GM12878 (cell line): Measurements from ENCODE around the gene NAV2. TPM values are rescaled to one million over a fixed set of nuclear protein-coding genes. Genes with fewer than 3 reads are reported as not detected.
A peak's percentile ranks its signal among the peaks of the same experiment; 100 is the strongest.

Source experiments
- ATF7 ChIP-seq: fragments of 450-650 bp; IDR thresholded peaks from 2 replicates; pipeline ENCODE4 v1.6.1; 2016; ENCODE audit warnings: low read depth, mild to moderate bottlenecking
- CHD1 ChIP-seq: IDR thresholded peaks from 2 replicates; pipeline ENCODE4 v1.6.1; 2012; ENCODE audit warnings: low read depth, low read length, improper control_type of control experiment
- CHD2 ChIP-seq: IDR thresholded peaks from 2 replicates; pipeline ENCODE4 v1.6.1; 2011; ENCODE audit warnings: low read depth, low read length, improper control_type of control experiment, borderline replicate concordance
- EZH2 ChIP-seq: IDR thresholded peaks from 2 replicates; pipeline ENCODE4 v1.6.1; 2012; ENCODE audit warnings: low read depth, mild to moderate bottlenecking, control low read depth, inconsistent platforms, low read length, borderline replicate concordance; ENCODE audit not compliant: control insufficient read depth
- GATAD2B ChIP-seq: fragments of 450-650 bp; conservative IDR thresholded peaks from 2 replicates; pipeline ENCODE4 v1.6.1; 2017; ENCODE audit warnings: low read depth, mild to moderate bottlenecking, moderate library complexity
- JUND ChIP-seq: IDR thresholded peaks from 2 replicates; pipeline ENCODE4 v1.6.1; 2012; ENCODE audit warnings: low read depth, mild to moderate bottlenecking, low read length, improper control_type of control experiment, moderate library complexity
- LARP7 ChIP-seq: fragments of 450-650 bp; IDR thresholded peaks from 2 replicates; pipeline ENCODE4 v1.6.1; 2017; ENCODE audit warnings: mild to moderate bottlenecking
- MXI1 ChIP-seq: fragments of 150-350 bp; IDR thresholded peaks from 2 replicates; pipeline ENCODE4 v1.6.1; 2011; ENCODE audit warnings: low read depth, mild to moderate bottlenecking, inconsistent platforms, low read length, improper control_type of control experiment
- MYC ChIP-seq: IDR thresholded peaks from 2 replicates; pipeline ENCODE4 v1.6.1; 2011; ENCODE audit warnings: mild to moderate bottlenecking, low read length, moderate library complexity, inconsistent platforms; ENCODE audit not compliant: insufficient read depth, insufficient replicate concordance, insufficient read length, severe bottlenecking
- NFYB ChIP-seq: IDR thresholded peaks from 2 replicates; pipeline ENCODE4 v1.6.1; 2011; ENCODE audit warnings: low read depth, mild to moderate bottlenecking, low read length, improper control_type of control experiment, moderate library complexity; ENCODE audit not compliant: insufficient read depth
- NR2C1 ChIP-seq: fragments of 450-650 bp; IDR thresholded peaks from 2 replicates; pipeline ENCODE4 v1.6.1; 2017; ENCODE audit warnings: antibody characterized with exemption, mild to moderate bottlenecking, moderate library complexity
- PAX5 ChIP-seq: IDR thresholded peaks from 2 replicates; pipeline ENCODE4 v1.6.1; 2011; ENCODE audit warnings: low read depth, low read length, borderline replicate concordance
- PAX8 ChIP-seq: fragments of 450-650 bp; IDR thresholded peaks from 2 replicates; pipeline ENCODE4 v1.6.1; 2017; ENCODE audit warnings: mild to moderate bottlenecking, moderate library complexity
- POU2F2 ChIP-seq: IDR thresholded peaks from 3 replicates; pipeline ENCODE4 v1.6.1; 2011; ENCODE audit warnings: low read depth, mild to moderate bottlenecking, low read length, borderline replicate concordance
- RBBP5 ChIP-seq: fragments of 200-600 bp; sonication (generic); conservative IDR thresholded peaks from 2 replicates; pipeline ENCODE4 v1.6.1; 2016
- SP1 ChIP-seq: IDR thresholded peaks from one replicate; pipeline ENCODE4 v1.6.1; 2011; ENCODE audit warnings: low read depth, low read length
- SRF ChIP-seq, 2 experiments: IDR thresholded peaks; 2 replicates each; pipeline ENCODE4 v1.6.1; 2011; ENCODE audit warnings: low read depth in 2 of 2, low read length in 2 of 2, mild to moderate bottlenecking in 1 of 2, moderate library complexity in 1 of 2
- TAF1 ChIP-seq: IDR thresholded peaks from 2 replicates; pipeline ENCODE4 v1.6.1; 2011; ENCODE audit warnings: mild to moderate bottlenecking, low read depth, low read length, borderline replicate concordance
- ZBTB40 ChIP-seq: fragments of 450-650 bp; IDR thresholded peaks from 2 replicates; pipeline ENCODE4 v1.6.1; 2016; ENCODE audit warnings: mild to moderate bottlenecking, moderate library complexity, borderline replicate concordance
- ZNF384 ChIP-seq: IDR thresholded peaks from 2 replicates; pipeline ENCODE4 v1.6.1; 2012; ENCODE audit warnings: low read depth, mild to moderate bottlenecking, low read length, improper control_type of control experiment, borderline replicate concordance
- ZNF592 ChIP-seq: fragments of 450-650 bp; IDR thresholded peaks from 2 replicates; pipeline ENCODE4 v1.6.1; 2017; ENCODE audit warnings: mild to moderate bottlenecking, moderate library complexity
- polyA plus RNA-seq, 11 experiments: library from polyadenylated mRNA; depleted of rRNA in 4 of 11; unstranded in 6 of 11; stranded (reverse) in 5 of 11; fragments of >200 nt; fragmentation: Nextera tagmentation in 4 of 11; fragmentation: Illumina TruSeq in 1 of 11; extraction: Ambion mirVana in 4 of 11; extraction: Trizol in 1 of 11; gene quantifications; 1 replicate in 1 of 11; 2 replicates in 10 of 11; pipeline versions ENCODE4 v1.2.1 to v1.2.3, GENCODE V29; 2011 to 2016; ENCODE audit warnings: inconsistent platforms in 2 of 11, missing spikeins in 2 of 11, low read depth in 1 of 11
- total RNA-seq, 4 experiments: library from RNA; depleted of rRNA in 3 of 4; stranded (reverse); fragments of >200 nt in 3 of 4; fragmentation: Illumina TruSeq in 1 of 4; extraction: Trizol in 1 of 4; gene quantifications; 2 replicates each; pipeline versions ENCODE4 v1.2.1 to v1.2.3, GENCODE V29; 2013 to 2021

NAV2 gene
- total and polyA plus RNA-seq, 10 of the 15 experiments (the other 5 are each of a cell fraction or from before 2014, with no cell fraction given) = 0.35 to 6.1 (median 1.1) TPM

- TF ChIP-seq ZBTB40 (no peak; the same call in 1 of the 2 replicates), LARP7 (peak; percentile 70; the same call in 1 of the 2 replicates), CHD2 (peak; percentile 23; the same call in 1 of the 2 replicates), MYC (no peak), NR2C1 (no peak), MXI1 (0 out of 2 replicates have a peak, but pooled peaks have one; percentile 11), EZH2 (no peak), GATAD2B (peak; percentile 89), SRF (IDR thresholded peaks at IDR 0.05; ENCODE audit: low read depth in 2 of 2, low read length in 2 of 2) (no peak), ZNF384 (peak; percentile 43; the same call in 1 of the 2 replicates), ATF7 (peak; percentile 71), JUND (peak; percentile 74), POU2F2 (no peak), ZNF592 (no peak), RBBP5 (no peak), PAX8 (no peak), NFYB (no peak), SP1 (no peak), TAF1 (peak; percentile 74), CHD1 (no peak), PAX5 (peak; percentile 38; the same call in 1 of the 2 replicates)
These were observed 64.9 kb downstream of the NAV2 start (continued) for GRCh38 chr11:19777377-19778102.
